HG02981 (cell line): Measurements from ENCODE around the gene UNC5A.

Experiments used
- ATAC-seq: cut with Tn5 transposase; IDR thresholded peaks from one replicate; pipeline ENCODE4 v1.9.1; 2021; ENCODE audit warnings: mild to moderate bottlenecking, moderate library complexity; ENCODE audit not compliant: unreplicated experiment

UNC5A gene

GRCh38 chr5:176781638-176782570 is 28.5 kb upstream of the UNC5A start:
- no peak for ATAC-seq

- no peak for ATAC-seq
Measured at GRCh38 chr5:176784218-176785165, 25.9 kb upstream of the UNC5A start.

GRCh38 chr5:176785184-176786145 is 24.9 kb upstream of the UNC5A start:
- ATAC-seq, result no peak

- ATAC-seq, result no peak
Measured at GRCh38 chr5:176787676-176788075, 22.7 kb upstream of the UNC5A start.

- no peak for ATAC-seq
Measured at GRCh38 chr5:176788091-176788490, 22.3 kb upstream of the UNC5A start.

- ATAC-seq, result no peak
Measured at GRCh38 chr5:176788941-176789872, 21.2 kb upstream of the UNC5A start.

GRCh38 chr5:176789873-176790615 is 20.3 kb upstream of the UNC5A start:
- ATAC-seq, result no peak

- no peak for ATAC-seq
Measured at GRCh38 chr5:176790941-176791340, 19.4 kb upstream of the UNC5A start.

- ATAC-seq, result no peak
Measured at GRCh38 chr5:176792655-176793342, 17.6 kb upstream of the UNC5A start.

- no peak for ATAC-seq
Measured at GRCh38 chr5:176793343-176793699, 17.0 kb upstream of the UNC5A start.

GRCh38 chr5:176793736-176794135 is 16.6 kb upstream of the UNC5A start:
- ATAC-seq, result no peak

- no peak for ATAC-seq
Measured at GRCh38 chr5:176794509-176794908, 15.8 kb upstream of the UNC5A start.

GRCh38 chr5:176796411-176796810 is 13.9 kb upstream of the UNC5A start:
- no peak for ATAC-seq

GRCh38 chr5:176796970-176797369 is 13.4 kb upstream of the UNC5A start:
- no peak for ATAC-seq

- no peak for ATAC-seq
Measured at GRCh38 chr5:176797456-176798050, 12.8 kb upstream of the UNC5A start.

GRCh38 chr5:176798086-176798876 is 12.1 kb upstream of the UNC5A start:
- ATAC-seq, result no peak

GRCh38 chr5:176798949-176799348 is 11.4 kb upstream of the UNC5A start:
- ATAC-seq, result no peak
